Measurements from ENCODE around the gene TMEM121B. TPM values are rescaled to one million over a fixed set of nuclear protein-coding genes. Genes with fewer than 3 reads are reported as not detected.

TMEM121B gene
- total and polyA plus RNA-seq, 9 donors = 0.12 to 1.1 (median 0.53) TPM

- no peaks in the 10 kb centered on the region for H3K27me3 ChIP-seq
- H3K36me3 ChIP-seq = no peaks in the 10 kb centered on the region
- DNase-seq = no peak
- WGBS, 3 donors = 78 to 82% (median 80%) methylated on average over 15 of the region's 15 CpGs
- TF ChIP-seq CTCF (IDR thresholded peaks at IDR 0.05) (no peak), EP300 (IDR thresholded peaks at IDR 0.05) (no peak), POLR2A (IDR thresholded peaks at IDR 0.05) (no peak)
- H3K9me3 ChIP-seq = no peaks in the 10 kb centered on the region
- no peaks in the 10 kb centered on the region for H3K4me1 ChIP-seq (ENCODE audit: insufficient read depth)
- H3K27ac ChIP-seq = no peak overlapping the region
- intact Hi-C loops (cut with DNase I) = no loop called here
- H3K4me3 ChIP-seq = no peak overlapping the region
Observed at GRCh38 chr22:17106785-17107546, 14.2 kb downstream of the TMEM121B start.

GRCh38 chr22:17106161-17106784 is 14.9 kb downstream of the TMEM121B start:
- H3K4me1 ChIP-seq (ENCODE audit: insufficient read depth) = no peaks in the 10 kb centered on the region
- no peaks in the 10 kb centered on the region for H3K27me3 ChIP-seq
- no peaks in the 10 kb centered on the region for H3K36me3 ChIP-seq
- intact Hi-C loops (cut with DNase I) = no loop called here
- no peak for DNase-seq
- 81 to 85% (median 85%) methylated on average over 12 of the region's 12 CpGs for WGBS, 3 donors
- no peaks in the 10 kb centered on the region for H3K9me3 ChIP-seq
- no peak for TF ChIP-seq POLR2A (IDR thresholded peaks at IDR 0.05)
- no peak for TF ChIP-seq CTCF (IDR thresholded peaks at IDR 0.05)
- H3K4me3 ChIP-seq = no peak overlapping the region
- no peak overlapping the region for H3K27ac ChIP-seq

- H3K36me3 ChIP-seq = no peaks in the 10 kb centered on the region
- no peak for DNase-seq
Observed at GRCh38 chr22:17105143-17106129, 15.7 kb downstream of the TMEM121B start.

More at GRCh38 chr22:17105143-17106129, 15.7 kb downstream of the TMEM121B start:
- 78 to 86% (median 82%) methylated on average over 22 of the region's 22 CpGs for WGBS, 3 donors
- TF ChIP-seq POLR2A (IDR thresholded peaks at IDR 0.05) = no peak
- no peak for TF ChIP-seq CTCF (IDR thresholded peaks at IDR 0.05)
- TF ChIP-seq EP300 (IDR thresholded peaks at IDR 0.05) = no peak
- no peaks in the 10 kb centered on the region for H3K4me1 ChIP-seq (ENCODE audit: insufficient read depth)
- no peaks in the 10 kb centered on the region for H3K9me3 ChIP-seq
- intact Hi-C loops (cut with DNase I) = no loop called here
- H3K27ac ChIP-seq = no peak overlapping the region
- H3K4me3 ChIP-seq = no peak overlapping the region
- H3K27me3 ChIP-seq = no peaks in the 10 kb centered on the region
